Measurements from ENCODE around the gene POLR2E.

GRCh38 chr19:1073063-1073955 lies 21.9 kb downstream of the POLR2E start:
- no peak for TF ChIP-seq CTCF (IDR thresholded peaks at IDR 0.05)
- TF ChIP-seq POLR2AphosphoS5 (IDR thresholded peaks at IDR 0.05; ENCODE audit: low read depth, low read length): no peak
- TF ChIP-seq REST (IDR thresholded peaks at IDR 0.05; ENCODE audit: insufficient read depth in 1 of 2, low read depth in 2 of 2, low read length in 1 of 2): no peak
- TF ChIP-seq TCF7L2 (IDR thresholded peaks at IDR 0.05; ENCODE audit: low read depth, low read length): no peak
- no peak for TF ChIP-seq SIN3A (IDR thresholded peaks at IDR 0.05; ENCODE audit: borderline replicate concordance, insufficient read depth, low read depth, low read length)

Data from Panc1 (cell line).